HepG2 (cell line): Measurements from ENCODE around the gene ZFP36L2. TPM values are rescaled to one million over a fixed set of nuclear protein-coding genes. Genes with fewer than 3 reads are reported as not detected.

Experiments used
- ETV6 ChIP-seq: sonication (generic); formaldehyde crosslinking; conservative IDR thresholded peaks from 2 replicates; pipeline ENCODE4 v1.4.0; 2020; ENCODE audit warnings: missing genetic modification reagents
- FOSL2 ChIP-seq: sonication (generic); formaldehyde crosslinking; IDR thresholded peaks from 2 replicates; pipeline ENCODE4 v1.4.0; 2020; ENCODE audit warnings: missing genetic modification reagents
- GATAD1 ChIP-seq: IDR thresholded peaks from 2 replicates; pipeline ENCODE4 v1.6.1; 2016; ENCODE audit warnings: missing genetic modification reagents, missing compliant biosample characterization
- ZFP36 ChIP-seq: fragments of 150-350 bp; IDR thresholded peaks from 2 replicates; pipeline ENCODE4 v1.6.1; 2018; ENCODE audit warnings: borderline replicate concordance, low read length, low read depth; ENCODE audit not compliant: partially characterized antibody
- ZNF234 ChIP-seq: sonication (generic); formaldehyde crosslinking; conservative IDR thresholded peaks from 2 replicates; pipeline ENCODE4 v1.5.1; 2020; ENCODE audit warnings: mild to moderate bottlenecking, missing genetic modification reagents
- ZNF354B ChIP-seq: sonication (generic); formaldehyde crosslinking; IDR thresholded peaks from 2 replicates; pipeline ENCODE4 v1.8.0; 2022; ENCODE audit warnings: mild to moderate bottlenecking, missing genetic modification reagents
- ZNF558 ChIP-seq: sonication (generic); formaldehyde crosslinking; IDR thresholded peaks from 2 replicates; pipeline ENCODE4 v1.9.0; 2022; ENCODE audit warnings: mild to moderate bottlenecking, missing genetic modification reagents, borderline replicate concordance
- ZNF598 ChIP-seq: sonication (generic); formaldehyde crosslinking; IDR thresholded peaks from 2 replicates; pipeline ENCODE4 v1.5.1; 2020; ENCODE audit warnings: mild to moderate bottlenecking, missing genetic modification reagents, borderline replicate concordance
- ZNF616 ChIP-seq: sonication (generic); formaldehyde crosslinking; IDR thresholded peaks from 2 replicates; pipeline ENCODE4 v1.5.0; 2020; ENCODE audit warnings: low read depth, mild to moderate bottlenecking, missing genetic modification reagents
- ZNF792 ChIP-seq: IDR thresholded peaks from 2 replicates; pipeline ENCODE4 v1.6.1; 2016
- polyA plus RNA-seq, 8 experiments: library from polyadenylated mRNA; depleted of rRNA in 3 of 8; stranded (reverse) in 7 of 8; unstranded in 1 of 8; fragments of >200 nt; fragmentation: Illumina TruSeq in 4 of 8; extraction: Trizol in 4 of 8; gene quantifications; 2 replicates each; pipeline versions ENCODE4 v1.2.1 to v1.2.3, GENCODE V29; 2011 to 2016; ENCODE audit warnings: low read depth in 4 of 8, missing spikeins in 1 of 8, mixed read lengths in 1 of 8; ENCODE audit not compliant: insufficient read depth in 1 of 8
- total RNA-seq, 5 experiments: library from RNA; depleted of rRNA; stranded (reverse); fragments of >200 nt; fragmentation: Illumina TruSeq; extraction: Trizol; gene quantifications; 2 replicates each; pipeline ENCODE4 v1.2.3, GENCODE V29; 2016; ENCODE audit warnings: low read depth in 1 of 5
- TF ChIP-seq, protein P1 (sequence below): sonication (generic); formaldehyde crosslinking; IDR thresholded peaks from 2 replicates; pipeline ENCODE4 v1.4.0; 2020; ENCODE audit warnings: mild to moderate bottlenecking, low read depth, missing genetic modification reagents
- TF ChIP-seq, protein P2 (sequence below): sonication (generic); formaldehyde crosslinking; IDR thresholded peaks from 2 replicates; pipeline ENCODE4 v1.4.0; 2020; ENCODE audit warnings: mild to moderate bottlenecking, missing genetic modification reagents
- TF ChIP-seq, protein P3 (sequence below): sonication (generic); formaldehyde crosslinking; IDR thresholded peaks from 2 replicates; pipeline ENCODE4 v1.5.0; 2020; ENCODE audit warnings: missing genetic modification reagents
- TF ChIP-seq, protein P4 (sequence below): sonication (generic); formaldehyde crosslinking; IDR thresholded peaks from 2 replicates; pipeline ENCODE4 v1.8.0; 2022; ENCODE audit warnings: missing genetic modification reagents, mild to moderate bottlenecking, moderate library complexity, borderline replicate concordance
- TF ChIP-seq, protein P5 (sequence below): sonication (generic); formaldehyde crosslinking; IDR thresholded peaks from 2 replicates; pipeline ENCODE4 v1.4.0; 2020; ENCODE audit warnings: mild to moderate bottlenecking, missing genetic modification reagents

Gene ZFP36L2
- total and polyA plus RNA-seq, 2 of the 13 experiments (the other 11 are each of a cell fraction or from before 2014, with no cell fraction given) = 11.2 to 21.8 TPM

DNA sequence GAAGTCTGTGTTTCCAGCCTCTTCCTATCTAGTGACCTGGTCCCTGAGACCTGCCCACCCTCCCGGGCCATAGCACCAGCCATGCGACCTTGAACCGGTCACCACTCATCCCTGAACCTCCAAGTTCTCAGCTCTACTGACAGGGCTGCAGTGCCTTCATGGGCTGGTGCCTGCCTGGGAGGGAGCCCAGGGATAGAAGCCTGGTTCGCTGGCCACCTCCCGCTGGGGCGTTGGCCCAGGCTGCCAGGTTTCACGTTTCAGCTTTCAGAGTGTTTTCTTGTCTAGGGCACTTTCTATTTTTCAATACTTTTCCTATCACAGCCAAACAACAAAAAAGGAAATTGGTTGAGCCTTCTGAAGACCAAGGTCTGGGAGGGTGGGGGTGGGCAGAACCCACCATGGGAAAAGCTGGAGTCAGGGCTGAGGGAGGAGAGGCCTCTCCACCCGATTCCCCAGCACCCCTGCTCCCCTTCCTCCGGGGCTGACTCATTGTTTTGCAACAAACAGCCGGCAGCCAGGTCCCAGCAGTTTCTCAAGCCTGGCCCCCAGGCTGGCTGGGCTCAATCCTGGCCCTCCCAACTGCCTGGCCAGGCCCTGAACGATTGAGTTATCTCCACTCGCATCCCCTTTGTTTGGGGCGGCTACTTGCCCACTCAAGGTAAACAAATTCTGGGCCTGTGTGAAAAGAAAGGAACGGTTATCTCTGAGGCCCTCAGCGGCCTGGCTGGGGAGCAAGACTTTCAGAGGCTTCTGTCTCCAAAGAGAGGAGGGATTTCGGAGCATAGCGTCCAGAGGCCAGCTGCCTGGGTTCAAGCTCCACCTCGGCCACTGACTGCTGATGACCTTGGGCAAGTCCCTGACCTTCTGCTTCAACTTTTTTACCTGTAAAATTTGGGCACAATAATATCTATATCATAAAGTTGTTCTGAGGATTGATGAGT, 47.5 kb downstream of the ZFP36L2 start (continued):
- TF ChIP-seq, protein P1, sequence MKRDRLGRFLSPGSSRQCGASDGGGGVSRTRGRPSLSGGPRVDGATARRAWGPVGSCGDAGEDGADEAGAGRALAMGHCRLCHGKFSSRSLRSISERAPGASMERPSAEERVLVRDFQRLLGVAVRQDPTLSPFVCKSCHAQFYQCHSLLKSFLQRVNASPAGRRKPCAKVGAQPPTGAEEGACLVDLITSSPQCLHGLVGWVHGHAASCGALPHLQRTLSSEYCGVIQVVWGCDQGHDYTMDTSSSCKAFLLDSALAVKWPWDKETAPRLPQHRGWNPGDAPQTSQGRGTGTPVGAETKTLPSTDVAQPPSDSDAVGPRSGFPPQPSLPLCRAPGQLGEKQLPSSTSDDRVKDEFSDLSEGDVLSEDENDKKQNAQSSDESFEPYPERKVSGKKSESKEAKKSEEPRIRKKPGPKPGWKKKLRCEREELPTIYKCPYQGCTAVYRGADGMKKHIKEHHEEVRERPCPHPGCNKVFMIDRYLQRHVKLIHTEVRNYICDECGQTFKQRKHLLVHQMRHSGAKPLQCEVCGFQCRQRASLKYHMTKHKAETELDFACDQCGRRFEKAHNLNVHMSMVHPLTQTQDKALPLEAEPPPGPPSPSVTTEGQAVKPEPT (CRISPR knock-in tag) = 0 out of 2 replicates have a peak, but pooled peaks have one; percentile 54
- no peak; the same call in 1 of the 2 replicates for TF ChIP-seq ZNF598 (CRISPR knock-in tag)
- TF ChIP-seq ZNF558 (CRISPR knock-in tag) = no peak
- TF ChIP-seq, protein P2, sequence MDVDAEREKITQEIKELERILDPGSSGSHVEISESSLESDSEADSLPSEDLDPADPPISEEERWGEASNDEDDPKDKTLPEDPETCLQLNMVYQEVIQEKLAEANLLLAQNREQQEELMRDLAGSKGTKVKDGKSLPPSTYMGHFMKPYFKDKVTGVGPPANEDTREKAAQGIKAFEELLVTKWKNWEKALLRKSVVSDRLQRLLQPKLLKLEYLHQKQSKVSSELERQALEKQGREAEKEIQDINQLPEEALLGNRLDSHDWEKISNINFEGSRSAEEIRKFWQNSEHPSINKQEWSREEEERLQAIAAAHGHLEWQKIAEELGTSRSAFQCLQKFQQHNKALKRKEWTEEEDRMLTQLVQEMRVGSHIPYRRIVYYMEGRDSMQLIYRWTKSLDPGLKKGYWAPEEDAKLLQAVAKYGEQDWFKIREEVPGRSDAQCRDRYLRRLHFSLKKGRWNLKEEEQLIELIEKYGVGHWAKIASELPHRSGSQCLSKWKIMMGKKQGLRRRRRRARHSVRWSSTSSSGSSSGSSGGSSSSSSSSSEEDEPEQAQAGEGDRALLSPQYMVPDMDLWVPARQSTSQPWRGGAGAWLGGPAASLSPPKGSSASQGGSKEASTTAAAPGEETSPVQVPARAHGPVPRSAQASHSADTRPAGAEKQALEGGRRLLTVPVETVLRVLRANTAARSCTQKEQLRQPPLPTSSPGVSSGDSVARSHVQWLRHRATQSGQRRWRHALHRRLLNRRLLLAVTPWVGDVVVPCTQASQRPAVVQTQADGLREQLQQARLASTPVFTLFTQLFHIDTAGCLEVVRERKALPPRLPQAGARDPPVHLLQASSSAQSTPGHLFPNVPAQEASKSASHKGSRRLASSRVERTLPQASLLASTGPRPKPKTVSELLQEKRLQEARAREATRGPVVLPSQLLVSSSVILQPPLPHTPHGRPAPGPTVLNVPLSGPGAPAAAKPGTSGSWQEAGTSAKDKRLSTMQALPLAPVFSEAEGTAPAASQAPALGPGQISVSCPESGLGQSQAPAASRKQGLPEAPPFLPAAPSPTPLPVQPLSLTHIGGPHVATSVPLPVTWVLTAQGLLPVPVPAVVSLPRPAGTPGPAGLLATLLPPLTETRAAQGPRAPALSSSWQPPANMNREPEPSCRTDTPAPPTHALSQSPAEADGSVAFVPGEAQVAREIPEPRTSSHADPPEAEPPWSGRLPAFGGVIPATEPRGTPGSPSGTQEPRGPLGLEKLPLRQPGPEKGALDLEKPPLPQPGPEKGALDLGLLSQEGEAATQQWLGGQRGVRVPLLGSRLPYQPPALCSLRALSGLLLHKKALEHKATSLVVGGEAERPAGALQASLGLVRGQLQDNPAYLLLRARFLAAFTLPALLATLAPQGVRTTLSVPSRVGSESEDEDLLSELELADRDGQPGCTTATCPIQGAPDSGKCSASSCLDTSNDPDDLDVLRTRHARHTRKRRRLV (CRISPR knock-in tag) = peak; percentile 87
- no peak for TF ChIP-seq ZNF234 (CRISPR knock-in tag)
- TF ChIP-seq, protein P3, sequence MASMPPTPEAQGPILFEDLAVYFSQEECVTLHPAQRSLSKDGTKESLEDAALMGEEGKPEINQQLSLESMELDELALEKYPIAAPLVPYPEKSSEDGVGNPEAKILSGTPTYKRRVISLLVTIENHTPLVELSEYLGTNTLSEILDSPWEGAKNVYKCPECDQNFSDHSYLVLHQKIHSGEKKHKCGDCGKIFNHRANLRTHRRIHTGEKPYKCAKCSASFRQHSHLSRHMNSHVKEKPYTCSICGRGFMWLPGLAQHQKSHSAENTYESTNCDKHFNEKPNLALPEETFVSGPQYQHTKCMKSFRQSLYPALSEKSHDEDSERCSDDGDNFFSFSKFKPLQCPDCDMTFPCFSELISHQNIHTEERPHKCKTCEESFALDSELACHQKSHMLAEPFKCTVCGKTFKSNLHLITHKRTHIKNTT (CRISPR knock-in tag) = no peak
- peak; percentile 81 for TF ChIP-seq ZNF792
- TF ChIP-seq, protein P4, sequence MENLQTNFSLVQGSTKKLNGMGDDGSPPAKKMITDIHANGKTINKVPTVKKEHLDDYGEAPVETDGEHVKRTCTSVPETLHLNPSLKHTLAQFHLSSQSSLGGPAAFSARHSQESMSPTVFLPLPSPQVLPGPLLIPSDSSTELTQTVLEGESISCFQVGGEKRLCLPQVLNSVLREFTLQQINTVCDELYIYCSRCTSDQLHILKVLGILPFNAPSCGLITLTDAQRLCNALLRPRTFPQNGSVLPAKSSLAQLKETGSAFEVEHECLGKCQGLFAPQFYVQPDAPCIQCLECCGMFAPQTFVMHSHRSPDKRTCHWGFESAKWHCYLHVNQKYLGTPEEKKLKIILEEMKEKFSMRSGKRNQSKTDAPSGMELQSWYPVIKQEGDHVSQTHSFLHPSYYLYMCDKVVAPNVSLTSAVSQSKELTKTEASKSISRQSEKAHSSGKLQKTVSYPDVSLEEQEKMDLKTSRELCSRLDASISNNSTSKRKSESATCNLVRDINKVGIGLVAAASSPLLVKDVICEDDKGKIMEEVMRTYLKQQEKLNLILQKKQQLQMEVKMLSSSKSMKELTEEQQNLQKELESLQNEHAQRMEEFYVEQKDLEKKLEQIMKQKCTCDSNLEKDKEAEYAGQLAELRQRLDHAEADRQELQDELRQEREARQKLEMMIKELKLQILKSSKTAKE (CRISPR knock-in tag) = peak; percentile 50; the same call in 1 of the 2 replicates
- TF ChIP-seq ZNF354B (CRISPR knock-in tag) = no peak
- TF ChIP-seq, protein P5, sequence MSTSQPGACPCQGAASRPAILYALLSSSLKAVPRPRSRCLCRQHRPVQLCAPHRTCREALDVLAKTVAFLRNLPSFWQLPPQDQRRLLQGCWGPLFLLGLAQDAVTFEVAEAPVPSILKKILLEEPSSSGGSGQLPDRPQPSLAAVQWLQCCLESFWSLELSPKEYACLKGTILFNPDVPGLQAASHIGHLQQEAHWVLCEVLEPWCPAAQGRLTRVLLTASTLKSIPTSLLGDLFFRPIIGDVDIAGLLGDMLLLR (CRISPR knock-in tag) = no peak; the same call in 1 of the 2 replicates
- no peak for TF ChIP-seq ZFP36
- TF ChIP-seq ZNF616 (CRISPR knock-in tag) = 0 out of 2 replicates have a peak, but pooled peaks have one; percentile 23
- peak; percentile 99 for TF ChIP-seq FOSL2 (CRISPR knock-in tag)
- TF ChIP-seq ETV6 (CRISPR knock-in tag) = 0 out of 2 replicates have a peak, but pooled peaks have one; percentile 23
- TF ChIP-seq GATAD1 (CRISPR knock-in tag) = peak; percentile 46; the same call in 1 of the 2 replicates
